ENCODE results near the gene LINGO3.

DNA sequence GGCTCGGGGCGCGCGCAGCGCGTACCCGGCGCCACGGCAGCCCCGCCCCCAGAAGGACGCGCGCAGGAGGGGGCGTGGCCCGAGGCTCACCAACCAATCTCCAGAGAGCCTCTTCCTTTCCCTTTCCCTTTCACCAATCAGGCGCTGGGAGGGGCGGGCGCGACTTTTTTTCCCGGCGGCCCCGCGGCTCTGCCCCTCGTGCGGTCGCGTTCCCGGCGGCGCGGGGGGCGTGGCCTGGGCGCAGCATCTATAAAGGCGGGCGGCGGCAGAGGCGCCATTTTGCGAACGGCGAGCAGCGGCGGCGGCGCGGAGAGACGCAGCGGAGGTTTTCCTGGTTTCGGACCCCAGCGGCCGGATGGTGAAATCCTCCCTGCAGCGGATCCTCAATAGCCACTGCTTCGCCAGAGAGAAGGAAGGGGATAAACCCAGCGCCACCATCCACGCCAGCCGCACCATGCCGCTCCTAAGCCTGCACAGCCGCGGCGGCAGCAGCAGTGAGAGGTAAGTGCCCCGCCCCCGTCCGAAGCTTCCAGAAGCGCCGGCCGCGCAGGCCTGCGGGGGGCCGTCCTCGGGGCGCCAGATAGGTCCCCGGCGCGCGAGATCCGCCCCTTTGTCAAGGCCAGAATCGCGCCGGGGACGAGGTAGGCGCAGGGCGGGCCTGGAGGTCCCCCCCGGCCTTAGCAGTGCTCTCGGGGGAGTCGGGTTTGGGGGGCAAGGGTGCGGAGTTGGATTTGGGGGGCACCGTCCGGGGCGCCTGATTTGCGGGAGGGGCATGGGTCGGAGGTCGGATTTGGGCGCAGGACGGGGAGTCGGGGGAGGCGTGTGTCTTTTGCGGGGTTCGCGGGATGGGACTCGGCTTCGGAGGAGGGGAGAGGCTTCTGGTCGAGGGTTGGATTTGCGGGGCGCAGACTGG lies 38.5 kb downstream of the LINGO3 start:
- TF ChIP-seq GATA2 (IDR thresholded peaks at IDR 0.05; ENCODE audit: low read depth, low read length) = no peak
- TF ChIP-seq GATA3 (IDR thresholded peaks at IDR 0.05; ENCODE audit: low read depth, low read length) = no peak
